Right renal pelvis (tissue), 4 donors: ENCODE measurements around the gene PRODH. TPM values are rescaled to one million over a fixed set of nuclear protein-coding genes. Genes with fewer than 3 reads are reported as not detected.
"Not testable (repeated sequence)": the region's sequence is repeated elsewhere in the genome, so short reads cannot be mapped to it uniquely, and the experiment has no call there.

Experiments used
- DNase-seq, 4 donors: peaks; one replicate each; pipeline ENCODE4 v3.0.0-alpha.2; 2013; ENCODE audit warnings: low read depth in 4 of 4, low spot score in 3 of 4, missing footprints in 1 of 4
- polyA plus RNA-seq, 4 donors: library from polyadenylated mRNA; unstranded; fragments of 120-200 nt; gene quantifications; one replicate each; pipeline ENCODE4 v1.2.1, GENCODE V29; 2013; ENCODE audit not compliant: insufficient read length in 4 of 4

Gene PRODH
- 10 to 100 TPM; 10.1 to 16.3 (median 14.3) TPM for polyA plus RNA-seq

GRCh38 chr22:18935889-18936529, at the start of gene PRODH:
TSS of gene PRODH (minus strand) at chr22:18936293. CDS start at chr22:18936287, 6 bp downstream.
- DNase-seq = no peak

- DNase-seq = no peak
Observed at GRCh38 chr22:18985780-18986179, 49.7 kb upstream of the PRODH start.

GRCh38 chr22:18984564-18984963, 48.5 kb upstream of the PRODH start:
- DNase-seq = no peak

- no peak for DNase-seq
Observed at GRCh38 chr22:18983120-18983651, 47.1 kb upstream of the PRODH start.

GRCh38 chr22:18980829-18981228, 44.7 kb upstream of the PRODH start:
- DNase-seq = no peak

- DNase-seq = no peak
Observed at GRCh38 chr22:18979957-18980356, 43.9 kb upstream of the PRODH start.

- no peak for DNase-seq
Observed at GRCh38 chr22:18978506-18978905, 42.4 kb upstream of the PRODH start.

- DNase-seq = no peak
Observed at GRCh38 chr22:18977824-18978425, 41.8 kb upstream of the PRODH start.

- DNase-seq = no peak
Observed at GRCh38 chr22:18976197-18976751, 40.2 kb upstream of the PRODH start.

GRCh38 chr22:18975434-18976196, 39.5 kb upstream of the PRODH start:
- DNase-seq = no peak

- no peak for DNase-seq
Observed at GRCh38 chr22:18974477-18975180, 38.5 kb upstream of the PRODH start.

GRCh38 chr22:18973264-18974031, 37.4 kb upstream of the PRODH start:
- no peak for DNase-seq

GRCh38 chr22:18972591-18972990, 36.5 kb upstream of the PRODH start:
- not testable (repeated sequence) for DNase-seq

- not testable (repeated sequence) for DNase-seq
Observed at GRCh38 chr22:18972029-18972428, 35.9 kb upstream of the PRODH start.

GRCh38 chr22:18971321-18971751, 35.2 kb upstream of the PRODH start:
- no peak for DNase-seq

- DNase-seq = no peak
Observed at GRCh38 chr22:18970948-18971315, 34.8 kb upstream of the PRODH start.

- DNase-seq = no peak
Observed at GRCh38 chr22:18970176-18970947, 34.3 kb upstream of the PRODH start.

GRCh38 chr22:18969158-18969942, 33.3 kb upstream of the PRODH start:
- DNase-seq = not testable (repeated sequence)
